H1 (cell line): ENCODE results near the gene ARID1B. TPM values are rescaled to one million over a fixed set of nuclear protein-coding genes. Genes with fewer than 3 reads are reported as not detected.

ENCODE experiments used
- CTCF ChIA-PET: fragments of 300-600 bp; sonication (Branson Sonifier 250); formaldehyde crosslinking; loops from one replicate; lab custom pipeline; 2021; ENCODE audit not compliant: partially characterized antibody; lab: Charles Lee
- POLR2A ChIA-PET: fragments of 300-600 bp; sonication (Branson Sonifier 250); formaldehyde crosslinking; loops from one replicate; lab custom pipeline; 2021; ENCODE audit warnings: inconsistent platforms; ENCODE audit not compliant: partially characterized antibody; lab: Charles Lee
- DNase-seq, 2 experiments: peaks; one replicate each; pipeline versions ENCODE4 v3.0.0 to v3.0.0-alpha.2; 2010 to 2022; ENCODE audit warnings: low spot score in 2 of 2, low read depth in 1 of 2, mixed read lengths in 1 of 2
- FAIRE-seq: peaks from 2 replicates; lab custom pipeline; 2011; peaks lifted over from hg19 to GRCh38; lab: Jason Lieb, UNC
- H2AFZ ChIP-seq: 2 replicates; pipeline ENCODE4 v1.8.1; 2012; ENCODE audit warnings: low read length, inconsistent platforms
- H2AK5ac ChIP-seq: 2 replicates; pipeline ENCODE4 v1.6.1; 2013; ENCODE audit warnings: low read depth, low read length
- H2BK120ac ChIP-seq: replicated peaks from 2 replicates; pipeline ENCODE3; 2013; ENCODE audit warnings: low read depth, low read length, inconsistent platforms
- H2BK12ac ChIP-seq: 2 replicates; pipeline ENCODE4 v1.6.1; 2013; ENCODE audit warnings: low read depth, low read length
- H2BK15ac ChIP-seq: 2 replicates; pipeline ENCODE4 v1.6.1; 2013; ENCODE audit warnings: low read length
- H2BK20ac ChIP-seq: 2 replicates; pipeline ENCODE4 v1.6.1; 2013; ENCODE audit warnings: low read length
- H2BK5ac ChIP-seq: 2 replicates; pipeline ENCODE4 v1.6.1; 2013; ENCODE audit warnings: low read depth, low read length
- H3K14ac ChIP-seq: 2 replicates; pipeline ENCODE4 v1.6.1; 2013; ENCODE audit warnings: inconsistent platforms; ENCODE audit not compliant: insufficient read length
- H3K18ac ChIP-seq: 2 replicates; pipeline ENCODE4 v1.6.1; 2013; ENCODE audit warnings: low read length; ENCODE audit errors: extremely low read depth
- H3K23ac ChIP-seq: 2 replicates; pipeline ENCODE4 v1.6.1; 2013; ENCODE audit warnings: inconsistent platforms; ENCODE audit not compliant: insufficient read length
- H3K23me2 ChIP-seq: 2 replicates; pipeline ENCODE4 v1.6.1; 2013; ENCODE audit warnings: low read depth, low read length
- H3K27ac ChIP-seq: 2 replicates; pipeline ENCODE4 v1.6.1; 2011; ENCODE audit warnings: low read depth, low read length, inconsistent platforms
- H3K27me3 ChIP-seq, 4 experiments: replicated peaks in 1 of 4; 1 replicate in 1 of 4; 2 replicates in 3 of 4; pipeline versions ENCODE4 v1.6.1 to v1.8.1; 2011 to 2013; ENCODE audit warnings: low read length in 3 of 4, mild to moderate bottlenecking in 3 of 4, inconsistent platforms in 2 of 4, mixed read lengths in 2 of 4, moderate library complexity in 1 of 4; ENCODE audit not compliant: control insufficient read depth in 3 of 4, insufficient read depth in 3 of 4; ENCODE audit errors: extremely low read depth in 1 of 4
- H3K36me3 ChIP-seq, 4 experiments: 2 replicates each; pipeline versions ENCODE4 v1.6.1 to v1.8.1; 2011 to 2013; ENCODE audit warnings: mild to moderate bottlenecking in 4 of 4, low read length in 3 of 4, moderate library complexity in 2 of 4, control low read depth in 1 of 4, inconsistent platforms in 1 of 4; ENCODE audit not compliant: insufficient read depth in 4 of 4, control insufficient read depth in 2 of 4
- H3K4ac ChIP-seq: replicated peaks from 2 replicates; pipeline ENCODE3; 2013; ENCODE audit warnings: low read length, low read depth, mixed read lengths, inconsistent platforms; ENCODE audit not compliant: insufficient read length
- H3K4me1 ChIP-seq, 4 experiments: replicated peaks in 1 of 4; 1 replicate in 1 of 4; 2 replicates in 3 of 4; pipeline versions ENCODE4 v1.6.1 to v1.8.1; 2011 to 2013; ENCODE audit warnings: low read length in 3 of 4, inconsistent platforms in 2 of 4, mixed read lengths in 1 of 4; ENCODE audit not compliant: insufficient read depth in 4 of 4, control insufficient read depth in 3 of 4
- H3K4me2 ChIP-seq, 2 experiments: 2 replicates each; pipeline versions ENCODE4 v1.6.1 to v1.8.1; 2011 to 2013; ENCODE audit warnings: low read depth in 2 of 2, low read length in 2 of 2, control low read depth in 1 of 2, inconsistent platforms in 1 of 2, mild to moderate bottlenecking in 1 of 2; ENCODE audit not compliant: insufficient read depth in 1 of 2
- H3K4me3 ChIP-seq, 4 experiments: fragments of 200-600, 300-600 bp in 1 of 4; sonication (generic), shearing (Covaris generic), sonication (Bioruptor Twin) in 1 of 4; 2 replicates each; pipeline versions ENCODE4 v1.5.1 to v1.8.1; 2011 to 2016; ENCODE audit warnings: low read length in 4 of 4, low read depth in 3 of 4, control low read depth in 2 of 4, inconsistent platforms in 2 of 4, mild to moderate bottlenecking in 2 of 4, mixed read lengths in 1 of 4, moderate library complexity in 1 of 4; ENCODE audit not compliant: insufficient read depth in 2 of 4; ENCODE audit errors: extremely low read depth in 1 of 4
- H3K56ac ChIP-seq: replicated peaks from 2 replicates; pipeline ENCODE3; 2013; ENCODE audit warnings: low read depth, mild to moderate bottlenecking, mixed read lengths, low read length, inconsistent platforms; ENCODE audit not compliant: insufficient read length
- H3K79me1 ChIP-seq: 2 replicates; pipeline ENCODE4 v1.6.1; 2013; ENCODE audit warnings: low read depth, low read length, control low read depth
- H3K79me2 ChIP-seq, 2 experiments: 2 replicates each; pipeline versions ENCODE4 v1.6.1 to v1.8.1; 2012 to 2013; ENCODE audit warnings: low read length in 2 of 2, mild to moderate bottlenecking in 2 of 2, inconsistent platforms in 1 of 2; ENCODE audit not compliant: insufficient read depth in 2 of 2, control insufficient read depth in 1 of 2
- H3K9ac ChIP-seq, 4 experiments: replicated peaks in 1 of 4; 1 replicate in 1 of 4; 2 replicates in 3 of 4; pipeline versions ENCODE4 v1.6.1 to v1.8.1; 2011 to 2013; ENCODE audit warnings: low read depth in 3 of 4, low read length in 3 of 4, control low read depth in 2 of 4, mild to moderate bottlenecking in 2 of 4, moderate library complexity in 2 of 4, inconsistent platforms in 1 of 4; ENCODE audit errors: extremely low read depth in 1 of 4
- H3K9me3 ChIP-seq, 2 experiments: 2 replicates each; pipeline versions ENCODE4 v1.6.1 to v1.8.1; 2012 to 2013; ENCODE audit warnings: mild to moderate bottlenecking in 2 of 2, moderate library complexity in 2 of 2, control low read depth in 1 of 2, inconsistent platforms in 1 of 2, low read depth in 1 of 2, low read length in 1 of 2, mixed read lengths in 1 of 2; ENCODE audit not compliant: insufficient read depth in 2 of 2
- H4K20me1 ChIP-seq, 2 experiments: replicated peaks in 1 of 2; 2 replicates each; pipeline versions ENCODE3 to v1.8.1; 2011 to 2013; ENCODE audit warnings: inconsistent platforms in 2 of 2, low read length in 2 of 2, mild to moderate bottlenecking in 1 of 2; ENCODE audit not compliant: insufficient read depth in 2 of 2, control insufficient read depth in 1 of 2
- H4K5ac ChIP-seq: 2 replicates; pipeline ENCODE4 v1.6.1; 2013; ENCODE audit warnings: low read length, low read depth, mixed read lengths, inconsistent platforms; ENCODE audit not compliant: insufficient read length
- H4K8ac ChIP-seq: 2 replicates; pipeline ENCODE4 v1.8.0; 2013; ENCODE audit warnings: mild to moderate bottlenecking, moderate library complexity, low read length, inconsistent platforms; ENCODE audit not compliant: insufficient read depth; ENCODE audit errors: extremely low read depth
- H4K91ac ChIP-seq: replicated peaks from 2 replicates; pipeline ENCODE3; 2013; ENCODE audit warnings: low read length, mixed read lengths, inconsistent platforms; ENCODE audit not compliant: insufficient read length
- CHD1 ChIP-seq: IDR thresholded peaks from 2 replicates; pipeline ENCODE4 v1.6.1; 2012; ENCODE audit warnings: low read depth, low read length, improper control_type of control experiment
- CTBP2 ChIP-seq: IDR thresholded peaks from 2 replicates; pipeline ENCODE4 v1.7.0; 2011; ENCODE audit warnings: borderline replicate concordance, mild to moderate bottlenecking, moderate library complexity, mixed read lengths, low read length; ENCODE audit not compliant: insufficient read depth, insufficient read length
- JUND ChIP-seq: IDR thresholded peaks from 2 replicates; pipeline ENCODE4 v1.6.1; 2011; ENCODE audit warnings: mild to moderate bottlenecking, improper control_type of control experiment, low read length
- KDM4A ChIP-seq: IDR thresholded peaks from one replicate; pipeline ENCODE4 v1.7.1; 2012; ENCODE audit warnings: low read depth, mild to moderate bottlenecking, moderate library complexity, low read length, inconsistent platforms; ENCODE audit not compliant: severe bottlenecking
- SAP30 ChIP-seq: fragments of 300-600 bp; sonication (generic); IDR thresholded peaks from 2 replicates; pipeline ENCODE4 v1.7.1; 2012; ENCODE audit warnings: low read length, moderate library complexity, mild to moderate bottlenecking, inconsistent platforms; ENCODE audit not compliant: insufficient read depth, insufficient replicate concordance
- SIX5 ChIP-seq: IDR thresholded peaks from 2 replicates; pipeline ENCODE4 v1.6.1; 2011; ENCODE audit warnings: mild to moderate bottlenecking, low read depth, low read length
- SP4 ChIP-seq: IDR thresholded peaks from 2 replicates; pipeline ENCODE4 v1.6.1; 2012; ENCODE audit warnings: low read length, inconsistent platforms
- ZNF274 ChIP-seq: IDR thresholded peaks from 2 replicates; pipeline ENCODE4 v1.7.0; 2012; ENCODE audit warnings: low read length, borderline replicate concordance; ENCODE audit errors: extremely low read depth
- WGBS, 2 experiments: shearing (Covaris generic) in 1 of 2; methylation state at CpG; one replicate each; pipeline versions ENCODE4 v1.1.6 to v1.1.7; 2013 to 2015; ENCODE audit warnings: low lambda C conversion rate in 2 of 2, mixed read lengths in 2 of 2, inconsistent platforms in 1 of 2, low coverage in 1 of 2, missing lambda C conversion rate in 1 of 2; ENCODE audit not compliant: insufficient replicate concordance in 2 of 2, insufficient coverage in 1 of 2, insufficient read length in 1 of 2; ENCODE audit errors: extremely low coverage in 1 of 2, missing lambda C conversion rate in 1 of 2; 5-methylcytosine and 5-hydroxymethylcytosine counted together
- polyA plus RNA-seq, 7 experiments: library from polyadenylated mRNA; depleted of rRNA in 3 of 7; stranded (reverse) in 5 of 7; unstranded in 2 of 7; fragments of >200 nt in 5 of 7; fragments of 200-250 nt in 2 of 7; gene quantifications; 1 replicate in 5 of 7; 2 replicates in 1 of 7; 4 replicates in 1 of 7; pipeline versions ENCODE4 v1.2.1 to v1.2.3, GENCODE V29; 2011 to 2013; ENCODE audit warnings: missing spikeins in 2 of 7, mixed read lengths in 2 of 7
- total RNA-seq: library from RNA; stranded (reverse); fragmentation: NEBNext Ultra II Directional; extraction: Animal tissue kit (Norgen Biotek cat#: 25700); gene quantifications from 2 replicates; pipeline ENCODE4 v1.2.1, GENCODE V29; 2021
- TF ChIP-seq, protein P1 (sequence below): IDR thresholded peaks from 2 replicates; pipeline ENCODE4 v1.6.1; 2011; ENCODE audit warnings: low read depth, mild to moderate bottlenecking, low read length; ENCODE audit not compliant: insufficient read depth
- TF ChIP-seq, protein P2 (sequence below): IDR thresholded peaks from 2 replicates; pipeline ENCODE4 v1.6.1; 2012; ENCODE audit warnings: inconsistent platforms

Gene ARID1B
- total and polyA plus RNA-seq, 2 of the 8 experiments (the other 6 are each of a cell fraction or from before 2014, with no cell fraction given) = 24.3 to 70.3 TPM

DNA sequence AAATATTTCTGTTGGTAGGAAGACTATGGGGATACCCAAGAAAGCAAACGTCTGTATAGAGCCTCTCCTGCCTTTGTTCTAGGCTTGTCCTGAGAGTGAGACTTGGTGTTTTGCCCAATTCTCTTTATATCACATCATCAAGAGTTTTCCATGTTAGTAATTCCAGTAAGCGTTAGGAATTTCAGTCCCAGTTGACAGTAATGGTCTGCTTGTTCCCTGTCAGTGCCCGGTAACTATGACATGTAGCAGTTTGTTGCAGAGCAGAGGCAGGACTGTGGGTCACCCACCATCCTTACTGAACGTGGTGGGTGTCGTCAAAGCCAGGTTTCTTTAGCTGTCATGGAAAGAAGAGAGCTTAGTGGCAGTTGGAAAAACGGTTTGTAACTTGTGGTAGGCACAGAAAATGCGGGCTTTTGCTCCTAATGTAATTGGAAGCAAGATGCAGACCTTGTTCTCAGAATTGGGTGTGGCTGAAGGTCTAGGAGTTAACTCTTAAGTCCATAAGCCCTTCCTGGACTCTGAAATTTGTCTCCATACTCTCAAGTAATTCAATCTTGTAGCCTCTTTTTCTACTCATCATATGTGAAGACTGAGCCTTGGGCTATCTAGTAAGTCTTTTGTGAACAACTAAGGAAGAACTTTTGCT, 357.3 kb downstream of the ARID1B start:
- no peak overlapping the region for H3K14ac ChIP-seq
- no peak overlapping the region for H3K9ac ChIP-seq
- FAIRE-seq = no peak
- H4K91ac ChIP-seq = no peak overlapping the region
- CTCF ChIA-PET = interaction anchor here (0.6 to 1.4 kb wide), 2 partner anchors 13 to 25 kb away, joined by 3 read pairs; no protein-coding TSS in a partner anchor
- H2BK20ac ChIP-seq = no peak overlapping the region
- no peak overlapping the region for H2BK120ac ChIP-seq
- no peak overlapping the region for H2AFZ ChIP-seq
- 84% methylated on average over 7 of the region's 7 CpGs; no CpG with 5 or more reads in 1 of the 2 experiments for WGBS, 2 experiments
- H3K36me3 ChIP-seq = peaks cover 3 to 9% (median 8%) of the 10 kb centered on the region in 4 experiments; a peak in 5 of 8 replicates
- H3K27me3 ChIP-seq = no peaks in the 10 kb centered on the region
- POLR2A ChIA-PET = no interaction called here
- peaks cover 2% of the 10 kb centered on the region in 2 experiments for H4K20me1 ChIP-seq
- no peak overlapping the region for H3K56ac ChIP-seq
- no peak overlapping the region for H4K5ac ChIP-seq
- no peak overlapping the region for H4K8ac ChIP-seq
- no peaks in the 10 kb centered on the region for H3K23me2 ChIP-seq
- H2BK5ac ChIP-seq = no peak overlapping the region
- H3K79me1 ChIP-seq = no peaks in the 10 kb centered on the region
- no peak for DNase-seq
- H3K4me1 ChIP-seq = no peaks in the 10 kb centered on the region
- H3K23ac ChIP-seq = no peak overlapping the region
- no peak overlapping the region for H3K4me2 ChIP-seq
- H3K4me3 ChIP-seq = no peak overlapping the region
- H3K18ac ChIP-seq = no peak overlapping the region
- H3K79me2 ChIP-seq = no peaks in the 10 kb centered on the region
- H3K27ac ChIP-seq = no peak overlapping the region
- no peak overlapping the region for H3K4ac ChIP-seq
- no peaks in the 10 kb centered on the region for H3K9me3 ChIP-seq
- no peak overlapping the region for H2BK15ac ChIP-seq
- no peak overlapping the region for H2BK12ac ChIP-seq
- no peak overlapping the region for H2AK5ac ChIP-seq
- TF ChIP-seq ZNF274 (no peak), SAP30 (no peak), CTBP2 (no peak), JUND (no peak), KDM4A (no peak), CHD1 (no peak), SP4 (no peak), SIX5 (no peak)
- TF ChIP-seq, protein P1, sequence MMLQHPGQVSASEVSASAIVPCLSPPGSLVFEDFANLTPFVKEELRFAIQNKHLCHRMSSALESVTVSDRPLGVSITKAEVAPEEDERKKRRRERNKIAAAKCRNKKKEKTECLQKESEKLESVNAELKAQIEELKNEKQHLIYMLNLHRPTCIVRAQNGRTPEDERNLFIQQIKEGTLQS = no peak
- TF ChIP-seq, protein P2, sequence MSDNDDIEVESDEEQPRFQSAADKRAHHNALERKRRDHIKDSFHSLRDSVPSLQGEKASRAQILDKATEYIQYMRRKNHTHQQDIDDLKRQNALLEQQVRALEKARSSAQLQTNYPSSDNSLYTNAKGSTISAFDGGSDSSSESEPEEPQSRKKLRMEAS = no peak
